H7 (cell line): ENCODE data around the gene OVOL1. TPM values are rescaled to one million over a fixed set of nuclear protein-coding genes. Genes with fewer than 3 reads are reported as not detected.
"Not testable (repeated sequence)": the region's sequence is repeated elsewhere in the genome, so short reads cannot be mapped to it uniquely, and the experiment has no call there.

Experiments used
- DNase-seq: peaks from one replicate; pipeline ENCODE4 v3.0.0; 2012
- H3K27me3 ChIP-seq: 2 replicates; pipeline ENCODE4 v1.6.0; 2011; ENCODE audit warnings: mild to moderate bottlenecking, low read length; ENCODE audit not compliant: control insufficient read depth, insufficient read depth
- H3K36me3 ChIP-seq: replicated peaks from 2 replicates; pipeline ENCODE4 v1.5.1; 2011; ENCODE audit warnings: low read length; ENCODE audit not compliant: control insufficient read depth, insufficient read depth
- H3K4me3 ChIP-seq: 2 replicates; pipeline ENCODE4 v1.5.1; 2011; ENCODE audit warnings: low read depth, mild to moderate bottlenecking, control low read depth, low read length, moderate library complexity; ENCODE audit not compliant: insufficient read depth
- total RNA-seq: library from RNA; depleted of rRNA; stranded (reverse); fragments of >200 nt; shearing (Covaris generic); gene quantifications from 2 replicates; pipeline ENCODE4 v1.2.3, GENCODE V29; 2014; rRNA removed

The OVOL1 gene
- total RNA-seq, 1 experiment from 2014 or later = 1.2 TPM

DNA sequence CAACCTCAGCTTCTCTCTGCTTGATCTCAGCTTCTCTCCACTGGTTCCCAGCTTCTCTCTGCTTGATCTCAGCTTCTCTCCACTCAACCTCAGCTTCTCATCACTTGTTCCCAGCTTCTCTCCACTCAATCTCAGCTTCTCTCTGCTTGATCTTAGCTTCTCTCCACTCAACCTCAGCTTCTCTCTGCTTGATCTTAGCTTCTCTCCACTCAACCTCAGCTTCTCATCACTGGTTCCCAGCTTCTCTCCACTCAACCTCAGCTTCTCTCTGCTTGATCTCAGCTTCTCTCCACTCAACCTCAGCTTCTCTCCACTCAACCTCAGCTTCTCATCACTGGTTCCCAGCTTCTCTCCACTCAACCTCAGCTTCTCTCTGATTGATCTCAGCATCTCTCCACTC, 45.4 kb downstream of the OVOL1 start:
- not testable (repeated sequence) for H3K4me3 ChIP-seq, DNase-seq, H3K36me3 ChIP-seq, H3K27me3 ChIP-seq

DNA sequence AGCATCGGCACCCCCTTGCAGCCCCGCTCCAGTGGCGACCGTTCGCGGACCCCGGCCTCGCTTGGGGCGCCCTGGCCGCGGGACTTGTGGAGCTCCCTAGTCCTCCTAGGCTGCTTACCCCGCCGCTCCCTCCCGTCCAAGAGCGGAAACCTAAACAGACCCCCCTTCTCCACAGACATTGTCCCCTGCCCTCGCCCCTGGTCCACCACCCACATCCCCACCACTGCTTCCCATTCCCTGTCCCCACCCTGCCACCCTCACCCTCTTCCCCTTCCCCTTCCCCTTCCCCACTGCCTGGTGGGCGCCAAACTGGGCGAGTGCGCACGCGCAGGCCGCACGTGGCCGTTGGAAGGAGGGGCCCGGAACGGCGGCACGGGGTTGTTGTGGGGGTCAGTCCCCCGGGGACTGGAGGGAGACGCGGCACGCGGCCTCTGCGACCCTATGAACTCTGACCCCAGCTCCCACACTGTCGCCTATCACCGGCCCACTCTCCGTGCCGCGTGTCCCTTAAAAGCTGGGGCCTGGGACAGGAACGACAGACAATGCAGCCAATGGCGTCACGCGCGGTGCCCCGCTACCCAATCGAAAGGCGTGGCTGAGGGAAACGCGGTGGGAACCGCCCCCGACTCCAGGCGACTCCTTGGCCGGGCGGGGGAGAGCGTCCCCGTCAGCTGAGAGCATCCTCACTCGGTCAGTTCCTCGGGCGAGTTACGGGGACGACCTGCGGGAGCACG, 46.6 kb downstream of the OVOL1 start, which contains the start of gene SNX32:
SNX32 (plus strand) TSS at position 667 of the 734 bp plus-strand sequence. CDS start 103 bp downstream, outside the sequence.
- Histone ChIP-seq H3K4me3 (peak within 1 kb of the TSS; percentile 57), H3K36me3 (no peaks in the 10 kb centered on the region), H3K27me3 (peaks cover 9% of the 10 kb centered on the region)
- peak; percentile 100 for DNase-seq

DNA sequence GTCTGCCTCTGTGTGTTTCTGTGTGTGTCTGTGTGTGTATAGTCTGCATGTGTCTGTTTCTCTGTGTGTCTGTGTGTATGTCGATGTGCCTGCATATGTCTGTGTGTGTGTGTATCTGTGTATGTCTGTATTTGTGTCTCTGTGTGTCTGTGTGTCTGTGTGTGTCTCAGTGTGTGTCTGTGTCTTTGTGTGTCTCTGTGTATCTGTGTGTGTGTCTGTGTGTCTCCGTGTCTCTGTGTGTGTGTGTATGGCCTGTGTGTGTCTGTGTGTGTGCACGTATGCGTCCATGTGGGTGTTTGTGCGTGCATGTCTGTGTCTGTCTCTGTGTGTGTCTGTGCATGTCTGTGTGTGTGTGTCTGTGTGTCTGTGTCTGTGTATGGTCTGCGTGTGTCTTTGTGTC, 47.3 kb downstream of the OVOL1 start:
- no peak for DNase-seq
- Histone ChIP-seq H3K27me3 (peaks cover 9% of the 10 kb centered on the region), H3K4me3 (peak overlapping the region; percentile 57), H3K36me3 (no peaks in the 10 kb centered on the region)

DNA sequence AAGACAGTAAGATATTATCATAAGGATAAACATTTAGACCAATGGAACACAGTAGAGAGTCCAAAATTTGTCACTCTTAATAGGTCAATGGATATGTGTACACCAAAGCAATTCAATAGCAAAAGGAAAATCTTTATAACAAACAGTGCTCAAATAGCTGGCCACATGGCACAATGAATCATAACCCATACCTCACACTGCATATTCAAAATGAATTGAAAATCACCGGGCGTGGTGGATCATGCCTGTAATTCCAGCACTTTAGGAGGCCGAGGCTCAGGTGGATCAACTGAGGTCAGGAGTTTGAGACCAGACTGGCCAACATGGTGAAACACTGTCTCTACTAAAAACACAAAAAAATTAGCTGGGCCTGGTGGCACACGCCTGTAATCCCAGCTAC, 55.3 kb downstream of the OVOL1 start:
- H3K36me3 ChIP-seq = no peaks in the 10 kb centered on the region
- no peak overlapping the region for H3K4me3 ChIP-seq
- H3K27me3 ChIP-seq = no peaks in the 10 kb centered on the region
- DNase-seq = no peak

DNA sequence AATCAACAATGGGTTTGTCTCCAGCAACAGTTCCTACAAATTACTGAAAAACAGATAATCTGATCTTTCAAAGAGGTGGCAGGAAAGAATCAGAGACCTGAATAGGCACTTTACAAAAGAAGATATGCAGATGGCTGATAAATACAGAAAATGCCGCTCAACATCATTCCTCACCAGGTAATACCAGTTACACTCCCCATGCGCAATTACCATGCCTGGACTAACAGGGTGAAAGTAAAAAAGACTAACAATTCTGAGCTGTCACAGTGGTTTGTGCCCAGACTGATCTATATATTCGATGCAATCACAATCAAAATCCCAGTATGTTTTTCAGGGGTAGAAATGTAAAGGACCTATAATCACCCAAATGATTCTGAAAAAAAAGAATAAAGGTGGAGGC, 56.9 kb downstream of the OVOL1 start:
- H3K4me3 ChIP-seq = no peak overlapping the region
- no peak for DNase-seq

DNA sequence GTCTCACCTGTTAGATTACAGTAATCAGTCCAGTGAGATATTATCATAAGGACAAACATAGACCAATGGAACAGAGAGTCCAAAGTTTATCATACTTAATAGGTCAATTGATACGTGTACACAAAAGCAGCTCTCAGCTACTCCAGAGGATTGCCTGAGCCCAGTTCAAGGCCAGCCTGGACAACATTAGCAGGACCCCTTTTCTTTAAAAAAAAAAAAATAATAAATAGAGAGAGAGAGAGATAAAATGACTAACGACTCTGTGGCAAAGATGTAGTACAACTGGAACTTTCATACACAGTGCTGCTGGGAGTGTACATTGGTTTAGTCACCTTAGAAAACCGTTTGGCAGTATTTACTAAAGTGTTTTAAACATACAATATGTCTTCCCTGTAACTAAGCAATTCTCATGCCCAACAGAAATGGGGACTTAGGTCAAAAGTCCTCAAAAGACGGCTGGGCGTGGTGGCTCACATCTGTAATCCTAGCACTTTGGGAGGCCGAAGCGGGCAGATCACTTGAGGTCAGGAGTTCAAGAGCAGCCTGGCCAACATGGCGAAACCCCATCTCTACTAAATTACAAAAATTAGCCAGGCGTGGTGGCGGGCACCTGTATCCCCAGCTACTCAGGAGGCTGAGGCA, 57.5 kb downstream of the OVOL1 start:
- Histone ChIP-seq H3K27me3 (no peaks in the 10 kb centered on the region), H3K4me3 (no peak overlapping the region), H3K36me3 (no peaks in the 10 kb centered on the region)
- DNase-seq = no peak

More for the DNA sequence above, 56.9 kb downstream of the OVOL1 start:
- H3K36me3 ChIP-seq = no peaks in the 10 kb centered on the region
- no peaks in the 10 kb centered on the region for H3K27me3 ChIP-seq

Other genes with a start within 250 kb of the OVOL1 start
- 3.9 and 5.7 TPM in 2 replicates for gene LTBP3, start 228.7 kb upstream of the OVOL1 start, total RNA-seq
- gene ZNRD2, start 216.6 kb upstream of the OVOL1 start, total RNA-seq = 88.1 and 89.1 TPM in 2 replicates
- gene FAM89B, start 214.5 kb upstream of the OVOL1 start, total RNA-seq = 8.6 and 20.4 TPM in 2 replicates
- 1.9 and 4.7 TPM in 2 replicates for gene EHBP1L1, start 211.0 kb upstream of the OVOL1 start, total RNA-seq
- not detected in 2 replicates for gene KCNK7, start 191.3 kb upstream of the OVOL1 start, total RNA-seq
- 30.1 and 33.2 TPM in 2 replicates for gene MAP3K11, start 172.8 kb upstream of the OVOL1 start, total RNA-seq
- gene PCNX3, start 171.3 kb upstream of the OVOL1 start, total RNA-seq = 21.7 and 25.9 TPM in 2 replicates
- gene SIPA1, start 149.0 kb upstream of the OVOL1 start, total RNA-seq = 52.7 and 65.9 TPM in 2 replicates
- gene RELA, start 124.1 kb upstream of the OVOL1 start, total RNA-seq = 17.7 and 28.4 TPM in 2 replicates
- gene KAT5, start 74.8 kb upstream of the OVOL1 start, total RNA-seq = 37.2 and 51.1 TPM in 2 replicates
- 21.5 and 23.3 TPM in 2 replicates for gene RNASEH2C, start 66.3 kb upstream of the OVOL1 start, total RNA-seq
- gene AP5B1, start 6.1 kb upstream of the OVOL1 start, total RNA-seq = 6.7 and 7.8 TPM in 2 replicates
- 0.26 and 0.80 TPM in 2 replicates for gene SNX32, start 46.9 kb downstream of the OVOL1 start, total RNA-seq
- gene CFL1, start 71.1 kb downstream of the OVOL1 start, total RNA-seq = 916 and 1,083 TPM in 2 replicates
- 38.0 and 49.7 TPM in 2 replicates for gene MUS81, start 73.4 kb downstream of the OVOL1 start, total RNA-seq
- 8.5 and 13.2 TPM in 2 replicates for gene EFEMP2, start 85.7 kb downstream of the OVOL1 start, total RNA-seq
- gene CTSW, start 92.8 kb downstream of the OVOL1 start, total RNA-seq = not detected in 2 replicates
- gene FIBP, start 101.4 kb downstream of the OVOL1 start, total RNA-seq = 113 and 139 TPM in 2 replicates
- 39.2 and 42.4 TPM in 2 replicates for gene CCDC85B, start 103.6 kb downstream of the OVOL1 start, total RNA-seq
- gene FOSL1, start 113.3 kb downstream of the OVOL1 start, total RNA-seq = 0.48 and 1.0 TPM in 2 replicates
- 23.9 and 29.1 TPM in 2 replicates for gene C11orf68, start 132.0 kb downstream of the OVOL1 start, total RNA-seq
- gene DRAP1, start 132.4 kb downstream of the OVOL1 start, total RNA-seq = 88.1 and 97.5 TPM in 2 replicates
- 1.7 and 4.1 TPM in 2 replicates for gene TSGA10IP, start 158.4 kb downstream of the OVOL1 start, total RNA-seq
- gene SART1, start 174.7 kb downstream of the OVOL1 start, total RNA-seq = 27.5 and 34.6 TPM in 2 replicates
- gene EIF1AD, start 215.1 kb downstream of the OVOL1 start, total RNA-seq = 37.7 and 39.9 TPM in 2 replicates
- 42.8 and 57.4 TPM in 2 replicates for gene BANF1, start 215.4 kb downstream of the OVOL1 start, total RNA-seq
- 0.48 TPM in 1 of 2 replicates, not detected in the other for gene CST6, start 224.9 kb downstream of the OVOL1 start, total RNA-seq
- gene CATSPER1, start 239.4 kb downstream of the OVOL1 start, total RNA-seq = not detected in 2 replicates